Tibial nerve (tissue), 4 donors: ENCODE data around the gene ZCCHC2.

ENCODE experiments used
- CTCF ChIP-seq, 5 experiments: fragments of 200-600 bp in 3 of 5; fragments of 450-650 bp in 2 of 5; sonication (generic) in 3 of 5; IDR thresholded peaks; one replicate each; pipeline ENCODE4 v1.5.1; 2016 to 2019; ENCODE audit warnings: antibody characterized with exemption in 5 of 5, mild to moderate bottlenecking in 3 of 5, moderate library complexity in 2 of 5
- EP300 ChIP-seq, 2 donors: sonication (generic); formaldehyde crosslinking; IDR thresholded peaks; one replicate each; pipeline ENCODE4 v1.6.1; 2017; ENCODE audit warnings: antibody characterized with exemption in 2 of 2, mild to moderate bottlenecking in 1 of 2
- POLR2A ChIP-seq, 2 donors: fragments of 450-650 bp; IDR thresholded peaks; one replicate each; pipeline ENCODE4 v1.6.1; 2017; ENCODE audit warnings: antibody characterized with exemption in 2 of 2, mild to moderate bottlenecking in 2 of 2, moderate library complexity in 2 of 2

DNA sequence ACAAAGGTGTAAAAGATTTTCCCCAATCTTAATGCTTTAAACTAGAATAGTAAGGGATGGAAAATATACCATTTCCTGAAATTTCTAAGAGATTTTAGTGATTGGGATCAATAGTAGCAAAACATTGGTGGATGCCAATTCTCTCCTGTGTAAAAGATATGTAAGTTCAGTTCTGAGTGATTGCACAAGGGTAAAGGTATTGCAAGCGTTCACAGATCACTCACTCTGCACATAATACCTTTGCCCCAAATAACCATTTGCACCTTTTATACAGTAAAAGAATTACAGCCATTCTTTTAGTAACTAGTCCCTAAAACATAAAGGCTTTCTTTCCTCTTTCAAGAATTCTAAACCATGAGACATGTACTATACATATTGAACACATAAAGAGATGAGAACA lies 13.0 kb upstream of the ZCCHC2 start:
- TF ChIP-seq CTCF (IDR thresholded peaks at IDR 0.05) (no peak), POLR2A (IDR thresholded peaks at IDR 0.05) (no peak), EP300 (IDR thresholded peaks at IDR 0.05) (no peak)
